Fibroblast of mammary gland (primary cell): ENCODE results near the gene ATP6V0A1.

Source experiments
- DNase-seq: peaks from one replicate; pipeline ENCODE4 v3.0.0-alpha.2; 2010; ENCODE audit warnings: low read depth
- H3K4me3 ChIP-seq: 2 replicates; pipeline ENCODE4 v1.5.1; 2011; ENCODE audit warnings: low read depth, mild to moderate bottlenecking, low read length, moderate library complexity; ENCODE audit not compliant: control insufficient read depth
- CTCF ChIP-seq: conservative IDR thresholded peaks from 2 replicates; pipeline ENCODE4 v1.5.1; 2011; ENCODE audit warnings: low read depth, low read length, inconsistent platforms; ENCODE audit not compliant: control insufficient read depth, insufficient read depth

The ATP6V0A1 gene

GRCh38 chr17:42498828-42499227 is 40.1 kb downstream of the ATP6V0A1 start:
- H3K4me3 ChIP-seq, result no peak overlapping the region
- DNase-seq, result no peak
- no peak for TF ChIP-seq CTCF

- no peak for DNase-seq
- no peak for TF ChIP-seq CTCF
- H3K4me3 ChIP-seq, result no peak overlapping the region
Measured at GRCh38 chr17:42502091-42502490, 43.4 kb downstream of the ATP6V0A1 start.

- H3K4me3 ChIP-seq, result no peak overlapping the region
- no peak for DNase-seq
- no peak for TF ChIP-seq CTCF
Measured at GRCh38 chr17:42502926-42503325, 44.2 kb downstream of the ATP6V0A1 start.

GRCh38 chr17:42507671-42508070 is 49.0 kb downstream of the ATP6V0A1 start:
- DNase-seq, result no peak
- TF ChIP-seq CTCF, result no peak
- H3K4me3 ChIP-seq, result no peak overlapping the region

- no peak for DNase-seq
- no peak overlapping the region for H3K4me3 ChIP-seq
- no peak for TF ChIP-seq CTCF
Measured at GRCh38 chr17:42508426-42509165, 49.9 kb downstream of the ATP6V0A1 start.

GRCh38 chr17:42509409-42509808 is 50.7 kb downstream of the ATP6V0A1 start:
- no peak for TF ChIP-seq CTCF
- DNase-seq, result no peak
- H3K4me3 ChIP-seq, result no peak overlapping the region
